ENCODE results near the gene MCM8. TPM values are rescaled to one million over a fixed set of nuclear protein-coding genes. Genes with fewer than 3 reads are reported as not detected.
A peak's percentile ranks its signal among the peaks of the same experiment; 100 is the strongest.

The MCM8 gene
- total RNA-seq, 2 experiments from 2014 or later = 43.7 to 58.2 TPM

DNA sequence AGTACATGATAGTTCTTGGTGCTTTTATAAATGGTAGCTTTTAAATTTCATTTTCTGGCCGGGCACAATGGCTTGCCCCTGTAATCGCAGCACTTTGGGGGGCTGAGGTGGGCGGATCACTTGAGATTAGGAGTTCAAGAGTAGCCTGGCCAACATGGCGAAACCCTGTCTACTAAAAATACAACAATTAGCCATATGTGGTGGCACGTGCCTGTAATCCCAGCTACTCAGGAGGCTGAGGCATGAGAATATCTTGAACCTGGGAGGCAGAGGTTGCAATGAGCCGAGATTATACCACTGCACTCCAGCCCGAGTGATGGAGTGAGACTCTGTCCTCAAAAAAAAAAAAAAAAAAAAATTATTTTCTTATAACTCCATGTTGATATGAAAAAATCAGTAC is 67.4 kb downstream of the MCM8 start:
- Histone ChIP-seq H2AFZ (ENCODE audit: low read length) (no peak overlapping the region), H3K4me2 (ENCODE audit: low read length) (no peak overlapping the region), H4K20me1 (ENCODE audit: insufficient read depth, low read length) (no peaks in the 10 kb centered on the region), H3K9me3 (ENCODE audit: low read length) (no peaks in the 10 kb centered on the region), H3K27ac (ENCODE audit: low read depth, low read length, poor library complexity, severe bottlenecking) (no peak overlapping the region), H3K36me3 (ENCODE audit: insufficient read depth, low read length) (peaks cover 89% of the 10 kb centered on the region), H3K79me2 (ENCODE audit: insufficient read depth, low read depth, low read length) (peaks cover 27% of the 10 kb centered on the region; the same call in 1 of the 2 replicates), H3K4me3 (ENCODE audit: low read depth, low read length, poor library complexity, severe bottlenecking) (no peak overlapping the region), H3K4me1 (ENCODE audit: insufficient read depth, low read length, poor library complexity, severe bottlenecking) (no peaks in the 10 kb centered on the region), H3K9me2 (ENCODE audit: insufficient read depth, low read length) (no peaks in the 10 kb centered on the region)
- ChIA-PET POLR2A (interaction anchor here (0.6 kb wide), 2 partner anchors 31 to 413 kb away, joined by 3 to 5 read pairs; no protein-coding TSS in a partner anchor), CTCF (ENCODE audit: unreplicated experiment) (no interaction called here)
- DNase-seq (ENCODE audit: low spot score) = no peak
- no TSS peak for BruUV-seq (replicated peaks)
- TF ChIP-seq, protein P1, sequence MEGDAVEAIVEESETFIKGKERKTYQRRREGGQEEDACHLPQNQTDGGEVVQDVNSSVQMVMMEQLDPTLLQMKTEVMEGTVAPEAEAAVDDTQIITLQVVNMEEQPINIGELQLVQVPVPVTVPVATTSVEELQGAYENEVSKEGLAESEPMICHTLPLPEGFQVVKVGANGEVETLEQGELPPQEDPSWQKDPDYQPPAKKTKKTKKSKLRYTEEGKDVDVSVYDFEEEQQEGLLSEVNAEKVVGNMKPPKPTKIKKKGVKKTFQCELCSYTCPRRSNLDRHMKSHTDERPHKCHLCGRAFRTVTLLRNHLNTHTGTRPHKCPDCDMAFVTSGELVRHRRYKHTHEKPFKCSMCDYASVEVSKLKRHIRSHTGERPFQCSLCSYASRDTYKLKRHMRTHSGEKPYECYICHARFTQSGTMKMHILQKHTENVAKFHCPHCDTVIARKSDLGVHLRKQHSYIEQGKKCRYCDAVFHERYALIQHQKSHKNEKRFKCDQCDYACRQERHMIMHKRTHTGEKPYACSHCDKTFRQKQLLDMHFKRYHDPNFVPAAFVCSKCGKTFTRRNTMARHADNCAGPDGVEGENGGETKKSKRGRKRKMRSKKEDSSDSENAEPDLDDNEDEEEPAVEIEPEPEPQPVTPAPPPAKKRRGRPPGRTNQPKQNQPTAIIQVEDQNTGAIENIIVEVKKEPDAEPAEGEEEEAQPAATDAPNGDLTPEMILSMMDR (conservative IDR thresholded peaks at IDR 0.05; ENCODE audit: low read length) = no peak
- TF ChIP-seq EZH2phosphoT487 (IDR thresholded peaks at IDR 0.05; ENCODE audit: borderline replicate concordance, low read depth, low read length) = no peak
- intact Hi-C loops (cut with micrococcal nuclease; ENCODE audit: unreplicated experiment) = no loop called here

DNA sequence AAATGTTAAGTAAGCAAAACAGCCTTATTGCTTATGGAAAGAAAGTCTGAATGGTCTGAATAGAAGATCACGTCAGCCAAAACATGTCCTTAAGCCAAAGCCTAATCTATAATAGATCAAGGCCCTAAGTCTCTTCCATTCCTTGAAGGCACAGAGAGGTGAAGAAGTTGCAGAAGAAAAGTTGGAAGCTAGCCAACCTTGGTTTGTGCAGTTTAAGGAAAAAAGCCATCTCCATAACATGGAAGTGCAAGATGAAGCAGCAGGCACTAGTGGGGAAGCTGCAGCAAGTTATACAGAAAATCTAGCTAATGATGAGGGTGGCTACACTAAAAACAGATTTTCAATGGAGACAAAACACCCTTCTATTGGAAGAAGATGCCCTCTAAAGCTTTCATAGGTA is 74.3 kb downstream of the MCM8 start:
- DNase-seq (ENCODE audit: low spot score) = no peak
- H3K27ac ChIP-seq (ENCODE audit: low read depth, low read length, poor library complexity, severe bottlenecking) = no peak overlapping the region
- TF ChIP-seq, protein P1 (conservative IDR thresholded peaks at IDR 0.05; ENCODE audit: low read length) = no peak
- TF ChIP-seq EZH2phosphoT487 (IDR thresholded peaks at IDR 0.05; ENCODE audit: borderline replicate concordance, low read depth, low read length) = no peak
- ChIA-PET CTCF (ENCODE audit: unreplicated experiment) (interaction anchor here (0.7 kb wide), 1 partner anchor 9 kb away, joined by 3 read pairs; no protein-coding TSS in a partner anchor), POLR2A (interaction anchor here (0.6 kb wide), 1 partner anchor 145 kb away, joined by 3 read pairs; no protein-coding TSS in a partner anchor)
- H3K4me3 ChIP-seq (ENCODE audit: low read depth, low read length, poor library complexity, severe bottlenecking) = no peak overlapping the region
- H3K4me1 ChIP-seq (ENCODE audit: insufficient read depth, low read length, poor library complexity, severe bottlenecking) = no peaks in the 10 kb centered on the region
- no peaks in the 10 kb centered on the region for H4K20me1 ChIP-seq (ENCODE audit: insufficient read depth, low read length)
- intact Hi-C loops (cut with micrococcal nuclease; ENCODE audit: unreplicated experiment) = no loop called here
- H3K9me2 ChIP-seq (ENCODE audit: insufficient read depth, low read length) = no peaks in the 10 kb centered on the region
- H3K9me3 ChIP-seq (ENCODE audit: low read length) = no peaks in the 10 kb centered on the region; the same call in 1 of the 2 replicates
- BruUV-seq (replicated peaks) = TSS peak; percentile 19
- no peak overlapping the region for H3K4me2 ChIP-seq (ENCODE audit: low read length)
- H2AFZ ChIP-seq (ENCODE audit: low read length) = no peak overlapping the region
- H3K36me3 ChIP-seq (ENCODE audit: insufficient read depth, low read length) = peaks cover 72% of the 10 kb centered on the region
- H3K79me2 ChIP-seq (ENCODE audit: insufficient read depth, low read depth, low read length) = peaks cover 14% of the 10 kb centered on the region; the same call in 1 of the 2 replicates

DNA sequence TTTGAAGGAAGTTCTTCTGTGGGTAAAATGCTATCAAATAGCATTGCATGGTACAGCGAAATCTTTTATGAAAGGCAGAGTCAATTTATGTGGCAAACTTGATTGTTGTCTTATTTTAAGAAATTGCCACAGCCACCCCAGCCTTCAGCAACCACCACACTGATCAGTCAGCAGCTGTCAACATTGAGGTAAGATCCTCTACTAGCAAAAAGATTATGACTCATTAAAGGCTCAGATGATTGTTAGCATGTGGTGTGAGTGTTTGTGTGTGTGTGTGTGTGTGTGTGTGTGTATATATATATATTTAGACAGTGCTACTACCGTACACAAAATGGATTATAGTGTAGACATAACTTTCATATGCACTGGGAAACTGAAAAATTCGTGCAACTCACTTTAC is 75.6 kb downstream of the MCM8 start:
- no peak overlapping the region for H3K4me2 ChIP-seq (ENCODE audit: low read length)
- no peaks in the 10 kb centered on the region; the same call in 1 of the 2 replicates for H3K9me3 ChIP-seq (ENCODE audit: low read length)
- H2AFZ ChIP-seq (ENCODE audit: low read length) = no peak overlapping the region
- BruUV-seq (replicated peaks) = no TSS peak
- no peak overlapping the region for H3K4me3 ChIP-seq (ENCODE audit: low read depth, low read length, poor library complexity, severe bottlenecking)
- peaks cover 11% of the 10 kb centered on the region; the same call in 1 of the 2 replicates for H3K79me2 ChIP-seq (ENCODE audit: insufficient read depth, low read depth, low read length)
- H4K20me1 ChIP-seq (ENCODE audit: insufficient read depth, low read length) = no peaks in the 10 kb centered on the region
- POLR2A ChIA-PET = no interaction called here
- no peak for DNase-seq (ENCODE audit: low spot score)
- intact Hi-C loops (cut with micrococcal nuclease; ENCODE audit: unreplicated experiment) = no loop called here
- peaks cover 65% of the 10 kb centered on the region for H3K36me3 ChIP-seq (ENCODE audit: insufficient read depth, low read length)
- no peaks in the 10 kb centered on the region for H3K4me1 ChIP-seq (ENCODE audit: insufficient read depth, low read length, poor library complexity, severe bottlenecking)
- no peak overlapping the region for H3K27ac ChIP-seq (ENCODE audit: low read depth, low read length, poor library complexity, severe bottlenecking)
- TF ChIP-seq, protein P1 (conservative IDR thresholded peaks at IDR 0.05; ENCODE audit: low read length) = no peak
- no peak for TF ChIP-seq EZH2phosphoT487 (IDR thresholded peaks at IDR 0.05; ENCODE audit: borderline replicate concordance, low read depth, low read length)
- CTCF ChIA-PET (ENCODE audit: unreplicated experiment) = no interaction called here
- no peaks in the 10 kb centered on the region for H3K9me2 ChIP-seq (ENCODE audit: insufficient read depth, low read length)

All from OCI-LY7 (cell line).